GM12865 (cell line): ENCODE data around the gene TMEM120B.

Experiments
- DNase-seq: peaks from one replicate; pipeline ENCODE4 v3.0.0; 2010; ENCODE audit warnings: low read depth
- H3K4me3 ChIP-seq: 2 replicates; pipeline ENCODE4 v1.5.1; 2011; ENCODE audit warnings: mild to moderate bottlenecking, low read depth, low read length, control low read depth
- CTCF ChIP-seq: IDR thresholded peaks from 2 replicates; pipeline ENCODE4 v1.5.1; 2011; ENCODE audit warnings: low read length, control low read depth, low read depth, inconsistent platforms; ENCODE audit not compliant: insufficient read depth; ENCODE audit errors: missing control alignments

TMEM120B gene

GRCh38 chr12:121802843-121803698 is 90.5 kb downstream of the TMEM120B start:
- TF ChIP-seq CTCF: no peak
- peak overlapping the region; percentile 82 for H3K4me3 ChIP-seq
- DNase-seq: peak; percentile 98

- peak within 1 kb of the TSS; percentile 82 for H3K4me3 ChIP-seq
- TF ChIP-seq CTCF: no peak
- DNase-seq: peak; percentile 77
Measured at GRCh38 chr12:121803861-121804416, 91.4 kb downstream of the TMEM120B start, which contains the start of gene SETD1B. Gene SETD1B, plus strand, starts transcription at chr12:121804009. Its CDS starts 729 bp downstream, at chr12:121804738.

- peak; percentile 57 for DNase-seq
- no peak for TF ChIP-seq CTCF
- peak overlapping the region; percentile 60 for H3K4me3 ChIP-seq
Measured at GRCh38 chr12:121804417-121805111, 92.0 kb downstream of the TMEM120B start.

- no peak for TF ChIP-seq CTCF
Measured at GRCh38 chr12:121805171-121806008, 92.8 kb downstream of the TMEM120B start.

GRCh38 chr12:121806009-121806545 is 93.5 kb downstream of the TMEM120B start:
- no peak for TF ChIP-seq CTCF
- no peak for DNase-seq
- peak overlapping the region; percentile 60 for H3K4me3 ChIP-seq

More at GRCh38 chr12:121805171-121806008, 92.8 kb downstream of the TMEM120B start:
- no peak for DNase-seq
- peak overlapping the region; percentile 60 for H3K4me3 ChIP-seq

GRCh38 chr12:121806546-121807423 is 94.2 kb downstream of the TMEM120B start:
- DNase-seq: no peak

More at GRCh38 chr12:121806546-121807423, 94.2 kb downstream of the TMEM120B start:
- H3K4me3 ChIP-seq: peak overlapping the region; percentile 60
- TF ChIP-seq CTCF: no peak
